Transverse colon (tissue), 4 donors: ENCODE results near the gene ELP4. TPM values are rescaled to one million over a fixed set of nuclear protein-coding genes. Genes with fewer than 3 reads are reported as not detected.

Experiments used
- DNase-seq: peaks from one replicate; pipeline ENCODE4 v3.0.0-alpha.2; 2019
- H3K27ac ChIP-seq, 4 donors: fragments of 200-600 bp; sonication (generic); 2 replicates each; pipeline ENCODE4 v1.5.1; 2016 to 2018; ENCODE audit warnings: inconsistent platforms in 4 of 4
- H3K27me3 ChIP-seq: fragments of 200-600 bp; sonication (generic); 2 replicates; pipeline ENCODE4 v1.5.1; 2017; ENCODE audit warnings: inconsistent platforms
- H3K36me3 ChIP-seq, 4 donors: fragments of 200-600 bp; sonication (generic); 2 replicates each; pipeline ENCODE4 v1.5.1; 2017 to 2019; ENCODE audit warnings: inconsistent platforms in 4 of 4
- H3K4me1 ChIP-seq, 4 donors: fragments of 200-600 bp; sonication (generic); 2 replicates each; pipeline ENCODE4 v1.5.1; 2017 to 2020; ENCODE audit warnings: inconsistent platforms in 4 of 4
- H3K4me3 ChIP-seq, 4 donors: fragments of 200-600 bp; sonication (generic); 1 replicate in 1 of 4; 2 replicates in 3 of 4; pipeline versions ENCODE4 v1.5.1 to v1.6.1; 2017 to 2019; ENCODE audit warnings: inconsistent platforms in 4 of 4
- H3K9me3 ChIP-seq, 2 donors: fragments of 200-600 bp; sonication (generic); 2 replicates each; pipeline ENCODE4 v1.5.1; 2017 to 2019; ENCODE audit warnings: inconsistent platforms in 2 of 2
- EP300 ChIP-seq: sonication (generic); formaldehyde crosslinking; IDR thresholded peaks from one replicate; pipeline ENCODE4 v1.6.1; 2017; ENCODE audit warnings: antibody characterized with exemption, low read depth
- POLR2A ChIP-seq: fragments of 450-650 bp; IDR thresholded peaks from one replicate; pipeline ENCODE4 v1.6.1; 2016; ENCODE audit warnings: antibody characterized with exemption, mild to moderate bottlenecking, moderate library complexity
- POLR2AphosphoS5 ChIP-seq, 3 donors: sonication (generic); formaldehyde crosslinking; IDR thresholded peaks; one replicate each; pipeline ENCODE4 v1.6.1; 2016; ENCODE audit warnings: antibody characterized with exemption in 3 of 3
- WGBS, 2 donors: methylation state at CpG; one replicate each; pipeline ENCODE4 v1.1.5; 2018; ENCODE audit warnings: low coverage in 1 of 2; 5-methylcytosine and 5-hydroxymethylcytosine counted together
- in situ Hi-C, 4 donors: fragments of 200-750 bp; cut with MboI; loops; one replicate each; pipeline versions ENCODE4 v1.15.0 to v1.15.1; 2017; ENCODE audit warnings: low sequenced_read_pairs in 3 of 4, low pct_ligation_motif_present in 1 of 4, low pct_unique_long_range_greater_than_20kb in 1 of 4
- intact Hi-C: fragments of 100-400 bp; cut with DNase I; formaldehyde crosslinking; loops from one replicate; pipeline ENCODE4 v1.15.1; 2023; ENCODE audit warnings: low total_unique reads
- total RNA-seq, 4 donors: library from RNA; depleted of rRNA; stranded (reverse); fragments of >200 nt; gene quantifications; one replicate each; pipeline ENCODE4 v1.1.0, GENCODE V29; 2016
- TF ChIP-seq, protein P1 (sequence below), 5 experiments: fragments of 200-600 bp in 3 of 5; fragments of 450-650 bp in 2 of 5; sonication (generic) in 3 of 5; IDR thresholded peaks; 1 replicate in 2 of 5; 2 replicates in 3 of 5; pipeline ENCODE4 v1.5.1; 2016 to 2017; ENCODE audit warnings: antibody characterized with exemption in 5 of 5, inconsistent platforms in 3 of 5, mild to moderate bottlenecking in 2 of 5, moderate library complexity in 1 of 5

Gene ELP4
- total RNA-seq, 4 donors from 2014 or later = 14.2 to 46.4 (median 23.6) TPM

DNA sequence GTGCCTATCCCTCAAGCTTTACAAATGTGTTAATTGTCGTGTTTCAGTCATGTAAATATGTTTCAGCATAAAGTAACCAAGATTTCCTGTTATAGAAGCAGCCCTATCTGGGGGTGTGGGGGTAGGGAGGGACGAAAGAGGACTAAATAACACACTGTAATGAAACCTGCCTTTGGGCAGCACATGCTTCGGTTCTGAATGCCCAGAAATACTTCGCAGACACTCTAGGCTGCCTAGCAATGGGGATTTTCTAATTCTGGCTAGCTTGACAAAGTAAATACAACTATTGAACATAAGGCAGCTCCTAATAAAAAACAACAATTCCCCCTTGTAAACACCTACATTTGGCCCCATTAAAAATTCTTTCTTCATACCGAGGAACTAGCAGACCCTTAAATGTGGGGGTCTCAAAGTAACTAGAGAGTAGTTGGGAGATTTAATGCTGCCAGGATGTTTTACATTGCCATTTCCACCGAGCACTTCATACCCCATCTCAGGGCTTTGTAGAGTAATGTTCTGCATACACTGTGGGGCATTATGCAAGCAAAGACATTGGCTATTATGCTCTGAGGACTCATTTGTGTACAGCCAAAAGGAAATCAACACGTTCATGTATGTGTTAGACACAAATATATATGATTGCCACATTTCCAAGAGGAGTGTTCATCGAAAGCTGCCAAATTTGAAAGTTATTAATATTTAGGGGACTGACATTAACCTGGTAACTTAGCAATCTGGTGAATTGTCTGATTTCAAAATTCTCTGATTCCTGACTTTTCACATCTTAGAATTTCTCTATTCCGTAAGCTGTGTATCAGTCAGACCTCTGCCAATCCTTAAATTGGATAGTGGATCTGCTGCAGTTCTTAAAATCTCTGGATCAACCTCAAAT lies 259.4 kb downstream of the ELP4 start:
- no peak for TF ChIP-seq EP300
- TF ChIP-seq, protein P1, sequence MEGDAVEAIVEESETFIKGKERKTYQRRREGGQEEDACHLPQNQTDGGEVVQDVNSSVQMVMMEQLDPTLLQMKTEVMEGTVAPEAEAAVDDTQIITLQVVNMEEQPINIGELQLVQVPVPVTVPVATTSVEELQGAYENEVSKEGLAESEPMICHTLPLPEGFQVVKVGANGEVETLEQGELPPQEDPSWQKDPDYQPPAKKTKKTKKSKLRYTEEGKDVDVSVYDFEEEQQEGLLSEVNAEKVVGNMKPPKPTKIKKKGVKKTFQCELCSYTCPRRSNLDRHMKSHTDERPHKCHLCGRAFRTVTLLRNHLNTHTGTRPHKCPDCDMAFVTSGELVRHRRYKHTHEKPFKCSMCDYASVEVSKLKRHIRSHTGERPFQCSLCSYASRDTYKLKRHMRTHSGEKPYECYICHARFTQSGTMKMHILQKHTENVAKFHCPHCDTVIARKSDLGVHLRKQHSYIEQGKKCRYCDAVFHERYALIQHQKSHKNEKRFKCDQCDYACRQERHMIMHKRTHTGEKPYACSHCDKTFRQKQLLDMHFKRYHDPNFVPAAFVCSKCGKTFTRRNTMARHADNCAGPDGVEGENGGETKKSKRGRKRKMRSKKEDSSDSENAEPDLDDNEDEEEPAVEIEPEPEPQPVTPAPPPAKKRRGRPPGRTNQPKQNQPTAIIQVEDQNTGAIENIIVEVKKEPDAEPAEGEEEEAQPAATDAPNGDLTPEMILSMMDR (IDR thresholded peaks at IDR 0.05) = no peak
- no peak for TF ChIP-seq POLR2A
- TF ChIP-seq POLR2AphosphoS5 (IDR thresholded peaks at IDR 0.05) = no peak
- no peaks in the 10 kb centered on the region for H3K9me3 ChIP-seq
- no peak overlapping the region for H3K4me3 ChIP-seq
- in situ Hi-C loops (no loop called here), intact Hi-C loops (no loop called here)
- 74 to 91% methylated on average over 6 to 9 of the region's 9 CpGs for WGBS, 2 donors
- H3K36me3 ChIP-seq = no peaks in the 10 kb centered on the region
- no peaks in the 10 kb centered on the region for H3K4me1 ChIP-seq
- no peaks in the 10 kb centered on the region for H3K27me3 ChIP-seq
- DNase-seq = no peak
- H3K27ac ChIP-seq = no peak overlapping the region

GRCh38 chr11:31770011-31770700 lies 260.6 kb downstream of the ELP4 start:
- in situ Hi-C loops = no loop called here
- Histone ChIP-seq H3K36me3 (no peaks in the 10 kb centered on the region), H3K27me3 (no peaks in the 10 kb centered on the region), H3K9me3 (no peaks in the 10 kb centered on the region), H3K4me3 (no peak overlapping the region), H3K27ac (no peak overlapping the region), H3K4me1 (no peaks in the 10 kb centered on the region)
- intact Hi-C loops = no loop called here
- no peak for DNase-seq
- WGBS, 2 donors = 94 to 100% methylated on average over 2 to 3 of the region's 3 CpGs
- TF ChIP-seq, protein P1 (IDR thresholded peaks at IDR 0.05) = no peak
- TF ChIP-seq EP300 (no peak), POLR2A (no peak), POLR2AphosphoS5 (IDR thresholded peaks at IDR 0.05) (no peak)

GRCh38 chr11:31772412-31772811 lies 262.8 kb downstream of the ELP4 start:
- Histone ChIP-seq H3K27me3 (no peaks in the 10 kb centered on the region), H3K9me3 (no peaks in the 10 kb centered on the region), H3K27ac (no peak overlapping the region), H3K4me1 (no peaks in the 10 kb centered on the region), H3K36me3 (no peaks in the 10 kb centered on the region), H3K4me3 (no peak overlapping the region)
- intact Hi-C loops = no loop called here
- no peak for DNase-seq
- in situ Hi-C loops = no loop called here
- TF ChIP-seq EP300 (no peak), POLR2A (no peak), POLR2AphosphoS5 (IDR thresholded peaks at IDR 0.05) (no peak)
- TF ChIP-seq, protein P1 (IDR thresholded peaks at IDR 0.05) = no peak
- 69 to 86% methylated on average over 2 of the region's 2 CpGs for WGBS, 2 donors

DNA sequence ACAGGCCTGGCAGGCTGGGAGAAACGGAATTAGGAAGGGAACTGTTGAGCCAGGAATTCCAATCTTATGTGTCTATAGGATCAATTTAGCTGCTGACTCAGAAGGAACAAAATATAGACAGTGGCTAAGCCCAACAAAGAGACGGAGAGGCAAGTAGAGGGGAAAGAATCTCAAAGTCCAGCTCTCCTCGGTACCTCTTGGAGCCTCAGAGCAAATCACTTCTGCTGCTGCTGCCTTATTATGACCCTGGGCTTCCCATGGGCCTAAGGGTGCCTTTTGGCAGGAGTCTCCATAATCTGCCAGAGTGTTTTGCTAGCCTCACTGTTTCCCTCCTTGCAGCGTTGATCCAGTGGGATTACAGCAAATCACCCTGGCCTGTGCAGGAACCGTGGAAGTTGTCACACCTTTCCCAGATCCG lies 269.8 kb downstream of the ELP4 start:
- Histone ChIP-seq H3K27ac (no peak overlapping the region), H3K4me3 (no peak overlapping the region), H3K36me3 (no peaks in the 10 kb centered on the region), H3K9me3 (no peaks in the 10 kb centered on the region), H3K27me3 (no peaks in the 10 kb centered on the region), H3K4me1 (no peaks in the 10 kb centered on the region)
- 84 to 87% methylated on average over 5 to 6 of the region's 6 CpGs for WGBS, 2 donors
- in situ Hi-C loops = no loop called here
- TF ChIP-seq, protein P1 (IDR thresholded peaks at IDR 0.05) = no peak
- no peak for TF ChIP-seq EP300
- no peak for TF ChIP-seq POLR2A
- TF ChIP-seq POLR2AphosphoS5 (IDR thresholded peaks at IDR 0.05) = no peak
- DNase-seq = no peak
- intact Hi-C loops = no loop called here
